KG1 (cell line): ENCODE data around the gene EFCAB13.
A peak's percentile ranks its signal among the peaks of the same experiment; 100 is the strongest.

Source experiments
- DNase-seq: peaks from one replicate; lab custom pipeline; 2025; lab: John Stamatoyannopoulos, UW

Gene EFCAB13

GRCh38 chr17:47323382-47324223, at the start of gene EFCAB13:
TSS of gene EFCAB13 (plus strand) at chr17:47323955. CDS start at chr17:47328354, 4,399 bp downstream.
- peak; percentile 71 for DNase-seq

GRCh38 chr17:47274319-47275069, 49.3 kb upstream of the EFCAB13 start:
- DNase-seq, result no peak

GRCh38 chr17:47275245-47275984, 48.3 kb upstream of the EFCAB13 start:
- DNase-seq, result no peak

GRCh38 chr17:47276444-47276843, 47.3 kb upstream of the EFCAB13 start:
- DNase-seq, result no peak

- no peak for DNase-seq
Measured at GRCh38 chr17:47276868-47277267, 46.9 kb upstream of the EFCAB13 start.

- DNase-seq, result no peak
Measured at GRCh38 chr17:47277921-47278320, 45.8 kb upstream of the EFCAB13 start.

- no peak for DNase-seq
Measured at GRCh38 chr17:47278561-47278960, 45.2 kb upstream of the EFCAB13 start.

- DNase-seq, result no peak
Measured at GRCh38 chr17:47279062-47279801, 44.5 kb upstream of the EFCAB13 start.

- no peak for DNase-seq
Measured at GRCh38 chr17:47280072-47280811, 43.5 kb upstream of the EFCAB13 start.

- no peak for DNase-seq
Measured at GRCh38 chr17:47281216-47281615, 42.5 kb upstream of the EFCAB13 start.

- DNase-seq, result no peak
Measured at GRCh38 chr17:47285003-47285402, 38.8 kb upstream of the EFCAB13 start.

GRCh38 chr17:47286198-47286914, 37.4 kb upstream of the EFCAB13 start:
- DNase-seq, result no peak

GRCh38 chr17:47287068-47287467, 36.7 kb upstream of the EFCAB13 start:
- no peak for DNase-seq

GRCh38 chr17:47287639-47288038, 36.1 kb upstream of the EFCAB13 start:
- DNase-seq, result no peak

- no peak for DNase-seq
Measured at GRCh38 chr17:47288531-47289116, 35.1 kb upstream of the EFCAB13 start.

- DNase-seq, result no peak
Measured at GRCh38 chr17:47289302-47289701, 34.5 kb upstream of the EFCAB13 start.

GRCh38 chr17:47290870-47291241, 32.9 kb upstream of the EFCAB13 start:
- DNase-seq, result no peak

GRCh38 chr17:47291242-47291873, 32.4 kb upstream of the EFCAB13 start:
- DNase-seq, result no peak

- no peak for DNase-seq
Measured at GRCh38 chr17:47292206-47292605, 31.5 kb upstream of the EFCAB13 start.
